ENCODE results near the gene MAMDC2. TPM values are rescaled to one million over a fixed set of nuclear protein-coding genes. Genes with fewer than 3 reads are reported as not detected.

The MAMDC2 gene
- total RNA-seq, 1 donor from 2014 or later: 0.60 TPM

DNA sequence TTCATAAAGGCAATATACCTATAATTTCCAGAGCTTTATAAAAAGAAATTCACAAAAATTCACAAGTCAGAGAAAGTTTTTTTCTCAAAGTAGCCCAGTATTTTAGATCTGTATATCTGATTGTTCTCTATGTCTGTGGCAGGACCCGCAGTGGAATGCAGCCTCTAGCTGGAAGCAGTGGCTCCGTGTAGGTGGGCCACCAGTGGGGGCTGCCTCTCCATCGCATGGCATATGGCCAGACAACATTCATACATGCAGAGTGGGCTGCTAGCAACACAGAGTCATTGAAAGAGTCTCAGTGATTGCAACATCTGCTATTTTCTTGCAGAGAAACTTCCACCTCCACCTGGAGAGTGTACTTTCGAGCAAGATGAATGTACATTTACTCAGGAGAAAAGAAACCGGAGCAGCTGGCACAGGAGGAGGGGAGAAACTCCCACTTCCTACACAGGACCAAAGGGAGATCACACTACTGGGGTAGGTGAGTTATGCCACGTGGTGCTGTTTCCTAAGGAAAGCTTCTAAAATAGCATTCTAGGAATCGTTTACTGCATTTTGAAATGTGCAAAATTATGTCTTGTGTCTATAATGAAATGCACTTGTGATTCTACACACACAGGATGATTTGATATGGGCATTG, 126.6 kb downstream of the MAMDC2 start:
- Mint-ChIP-seq H3K27me3 (no peaks in the 10 kb centered on the region), H3K36me3 (ENCODE audit: insufficient read depth) (no peaks in the 10 kb centered on the region), H3K27ac (no peak overlapping the region), H3K9me3 (ENCODE audit: low read depth) (no peaks in the 10 kb centered on the region), H3K4me1 (ENCODE audit: low read depth) (peaks cover 9% of the 10 kb centered on the region), H3K4me3 (ENCODE audit: low read depth) (no peak overlapping the region)
- no peak for DNase-seq (ENCODE audit: low spot score, unreplicated experiment)
- TF ChIP-seq, protein P1, sequence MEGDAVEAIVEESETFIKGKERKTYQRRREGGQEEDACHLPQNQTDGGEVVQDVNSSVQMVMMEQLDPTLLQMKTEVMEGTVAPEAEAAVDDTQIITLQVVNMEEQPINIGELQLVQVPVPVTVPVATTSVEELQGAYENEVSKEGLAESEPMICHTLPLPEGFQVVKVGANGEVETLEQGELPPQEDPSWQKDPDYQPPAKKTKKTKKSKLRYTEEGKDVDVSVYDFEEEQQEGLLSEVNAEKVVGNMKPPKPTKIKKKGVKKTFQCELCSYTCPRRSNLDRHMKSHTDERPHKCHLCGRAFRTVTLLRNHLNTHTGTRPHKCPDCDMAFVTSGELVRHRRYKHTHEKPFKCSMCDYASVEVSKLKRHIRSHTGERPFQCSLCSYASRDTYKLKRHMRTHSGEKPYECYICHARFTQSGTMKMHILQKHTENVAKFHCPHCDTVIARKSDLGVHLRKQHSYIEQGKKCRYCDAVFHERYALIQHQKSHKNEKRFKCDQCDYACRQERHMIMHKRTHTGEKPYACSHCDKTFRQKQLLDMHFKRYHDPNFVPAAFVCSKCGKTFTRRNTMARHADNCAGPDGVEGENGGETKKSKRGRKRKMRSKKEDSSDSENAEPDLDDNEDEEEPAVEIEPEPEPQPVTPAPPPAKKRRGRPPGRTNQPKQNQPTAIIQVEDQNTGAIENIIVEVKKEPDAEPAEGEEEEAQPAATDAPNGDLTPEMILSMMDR (IDR thresholded peaks at IDR 0.05; ENCODE audit: unreplicated experiment): no peak

DNA sequence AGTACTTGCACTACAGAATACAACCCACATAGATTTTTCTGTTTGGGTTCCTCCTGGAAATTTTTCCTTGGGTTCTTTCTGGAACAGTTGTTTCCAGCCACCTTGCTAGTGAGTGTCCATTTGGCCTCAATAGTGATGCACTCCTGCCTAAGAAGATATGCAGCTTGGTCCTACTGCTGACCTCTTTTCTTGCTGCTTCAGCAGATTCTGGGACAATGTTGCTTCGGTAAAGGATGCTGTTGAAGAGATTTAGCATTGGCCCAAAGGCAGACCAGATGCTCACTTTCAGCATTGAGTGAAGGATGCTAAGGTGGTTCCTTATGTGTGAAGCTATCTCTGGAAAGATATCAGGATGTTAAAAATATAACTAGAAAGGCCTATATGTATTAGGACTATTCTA, 128.9 kb downstream of the MAMDC2 start:
- no peak overlapping the region for H3K27ac Mint-ChIP-seq
- H3K9me3 Mint-ChIP-seq (ENCODE audit: low read depth): no peaks in the 10 kb centered on the region
- DNase-seq (ENCODE audit: low spot score, unreplicated experiment): no peak
- H3K4me3 Mint-ChIP-seq (ENCODE audit: low read depth): no peak overlapping the region
- TF ChIP-seq, protein P1 (IDR thresholded peaks at IDR 0.05; ENCODE audit: unreplicated experiment): no peak
- H3K27me3 Mint-ChIP-seq: no peaks in the 10 kb centered on the region
- no peaks in the 10 kb centered on the region for H3K36me3 Mint-ChIP-seq (ENCODE audit: insufficient read depth)
- H3K4me1 Mint-ChIP-seq (ENCODE audit: low read depth): peaks cover 7% of the 10 kb centered on the region

DNA sequence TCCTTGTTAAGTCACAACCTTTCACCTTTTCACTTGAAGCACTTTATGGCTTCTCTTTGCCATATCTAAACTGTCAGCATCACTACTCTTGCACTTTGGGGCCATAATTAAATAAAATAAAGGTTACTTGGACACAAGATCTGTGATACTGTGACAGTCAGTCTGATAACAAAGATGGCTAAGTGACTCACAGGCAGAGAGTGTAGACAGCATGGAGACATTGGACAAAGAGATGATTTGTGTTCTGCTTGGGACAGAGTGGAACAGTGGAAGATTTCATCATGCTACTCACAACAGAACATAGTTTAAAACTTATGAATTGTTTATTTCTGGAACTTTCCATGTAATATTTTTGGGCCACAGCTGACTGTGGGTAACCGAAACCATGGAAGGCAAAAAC, 133.5 kb downstream of the MAMDC2 start:
- Mint-ChIP-seq H3K36me3 (ENCODE audit: insufficient read depth) (no peaks in the 10 kb centered on the region), H3K27me3 (no peaks in the 10 kb centered on the region), H3K27ac (no peak overlapping the region), H3K9me3 (ENCODE audit: low read depth) (peaks cover 17% of the 10 kb centered on the region), H3K4me1 (ENCODE audit: low read depth) (no peaks in the 10 kb centered on the region), H3K4me3 (ENCODE audit: low read depth) (no peak overlapping the region)
- TF ChIP-seq, protein P1 (IDR thresholded peaks at IDR 0.05; ENCODE audit: unreplicated experiment): no peak
- no peak for DNase-seq (ENCODE audit: low spot score, unreplicated experiment)

DNA sequence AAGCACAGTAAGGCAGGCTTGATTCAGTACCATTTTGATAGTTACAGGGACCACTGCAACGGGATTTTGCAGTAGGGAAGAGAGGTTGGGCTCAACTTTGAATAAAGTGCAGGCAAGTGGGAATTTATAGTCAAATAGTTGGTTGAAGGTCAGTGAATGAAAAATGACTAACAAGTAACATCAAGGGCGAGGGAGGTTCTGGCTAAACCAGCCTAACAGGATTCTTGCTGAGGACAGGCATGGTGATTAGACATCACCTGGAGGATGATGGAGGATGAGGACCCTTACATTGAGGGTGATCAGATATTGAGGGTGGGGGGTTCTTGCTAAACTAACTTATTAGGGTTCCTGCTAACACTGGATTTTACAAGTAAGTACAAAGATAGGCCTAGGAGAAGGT, 149.1 kb downstream of the MAMDC2 start:
- Mint-ChIP-seq H3K27me3 (no peaks in the 10 kb centered on the region), H3K36me3 (ENCODE audit: insufficient read depth) (peaks cover 2% of the 10 kb centered on the region), H3K4me1 (ENCODE audit: low read depth) (peaks cover 14% of the 10 kb centered on the region), H3K4me3 (ENCODE audit: low read depth) (no peak overlapping the region), H3K27ac (no peak overlapping the region), H3K9me3 (ENCODE audit: low read depth) (peaks cover 4% of the 10 kb centered on the region)
- DNase-seq (ENCODE audit: low spot score, unreplicated experiment): no peak
- TF ChIP-seq, protein P1 (IDR thresholded peaks at IDR 0.05; ENCODE audit: unreplicated experiment): no peak

DNA sequence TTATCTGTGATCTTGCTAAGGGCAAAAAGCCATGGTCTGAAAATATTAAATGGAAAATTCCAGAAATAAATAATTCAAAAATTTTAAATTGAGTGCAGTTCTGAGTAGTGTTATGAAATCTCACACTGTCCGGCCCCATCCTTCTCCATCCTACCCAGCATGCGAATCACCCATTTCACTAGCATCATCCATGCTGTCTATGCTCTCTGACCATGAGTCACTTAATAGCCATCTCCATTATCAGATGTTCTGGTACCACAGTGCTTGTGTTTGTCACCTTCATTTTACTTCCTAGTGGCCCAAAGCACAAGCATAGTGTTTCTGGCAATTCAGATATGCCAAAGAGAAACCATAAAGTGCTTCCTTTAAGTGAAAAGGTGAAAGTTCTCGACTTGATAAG, 151.8 kb downstream of the MAMDC2 start:
- H3K4me3 Mint-ChIP-seq (ENCODE audit: low read depth): no peak overlapping the region
- DNase-seq (ENCODE audit: low spot score, unreplicated experiment): no peak
- peaks cover 2% of the 10 kb centered on the region for H3K36me3 Mint-ChIP-seq (ENCODE audit: insufficient read depth)
- no peak overlapping the region for H3K27ac Mint-ChIP-seq
- TF ChIP-seq, protein P1 (IDR thresholded peaks at IDR 0.05; ENCODE audit: unreplicated experiment): no peak
- no peaks in the 10 kb centered on the region for H3K9me3 Mint-ChIP-seq (ENCODE audit: low read depth)
- no peaks in the 10 kb centered on the region for H3K27me3 Mint-ChIP-seq
- H3K4me1 Mint-ChIP-seq (ENCODE audit: low read depth): peaks cover 11% of the 10 kb centered on the region

Measured in progenitor cell of endocrine pancreas (in vitro differentiated cells).